Measurements from ENCODE around the gene RHEX.
"Not testable (repeated sequence)": the region's sequence is repeated elsewhere in the genome, so short reads cannot be mapped to it uniquely, and the experiment has no call there.

The RHEX gene

GRCh38 chr1:206052919-206053610 is at the start of gene RHEX:
RHEX (plus strand) TSS chr1:206053173; CDS start chr1:206097829, 44,656 bp downstream.
- DNase-seq: not testable (repeated sequence)

- DNase-seq: no peak
These were observed 48.8 kb upstream of the RHEX start for GRCh38 chr1:206003854-206004800.

- no peak for DNase-seq
These were observed 48.1 kb upstream of the RHEX start for GRCh38 chr1:206004826-206005225.

GRCh38 chr1:206005234-206005633 is 47.7 kb upstream of the RHEX start:
- no peak for DNase-seq

GRCh38 chr1:206005778-206006180 is 47.2 kb upstream of the RHEX start:
- no peak for DNase-seq

GRCh38 chr1:206006946-206007345 is 46.0 kb upstream of the RHEX start:
- no peak for DNase-seq

GRCh38 chr1:206010060-206010459 is 42.9 kb upstream of the RHEX start:
- DNase-seq: no peak

GRCh38 chr1:206011057-206011456 is 41.9 kb upstream of the RHEX start:
- no peak for DNase-seq

GRCh38 chr1:206012086-206012859 is 40.7 kb upstream of the RHEX start:
- no peak for DNase-seq

- no peak for DNase-seq
These were observed 39.8 kb upstream of the RHEX start for GRCh38 chr1:206013026-206013795.

GRCh38 chr1:206014601-206015000 is 38.4 kb upstream of the RHEX start:
- no peak for DNase-seq

- no peak for DNase-seq
These were observed 37.9 kb upstream of the RHEX start for GRCh38 chr1:206015071-206015470.

GRCh38 chr1:206020393-206021007 is 32.5 kb upstream of the RHEX start:
- DNase-seq: no peak

GRCh38 chr1:206021008-206021625 is 31.9 kb upstream of the RHEX start:
- no peak for DNase-seq

- no peak for DNase-seq
These were observed 31.2 kb upstream of the RHEX start for GRCh38 chr1:206021626-206022365.

GRCh38 chr1:206022766-206023165 is 30.2 kb upstream of the RHEX start:
- no peak for DNase-seq

- no peak for DNase-seq
These were observed 29.3 kb upstream of the RHEX start, which contains the start of gene CTSE for GRCh38 chr1:206023695-206024094. CTSE (minus strand) TSS chr1:206023895; CDS start chr1:206023791, 104 bp downstream.

GRCh38 chr1:206025283-206025820 is 27.6 kb upstream of the RHEX start:
- no peak for DNase-seq

- DNase-seq: no peak
These were observed 23.5 kb upstream of the RHEX start for GRCh38 chr1:206029484-206029883.

- DNase-seq: no peak
These were observed 22.8 kb upstream of the RHEX start for GRCh38 chr1:206030191-206030590.
